ENCODE data around the gene MTA3.

The MTA3 gene

DNA sequence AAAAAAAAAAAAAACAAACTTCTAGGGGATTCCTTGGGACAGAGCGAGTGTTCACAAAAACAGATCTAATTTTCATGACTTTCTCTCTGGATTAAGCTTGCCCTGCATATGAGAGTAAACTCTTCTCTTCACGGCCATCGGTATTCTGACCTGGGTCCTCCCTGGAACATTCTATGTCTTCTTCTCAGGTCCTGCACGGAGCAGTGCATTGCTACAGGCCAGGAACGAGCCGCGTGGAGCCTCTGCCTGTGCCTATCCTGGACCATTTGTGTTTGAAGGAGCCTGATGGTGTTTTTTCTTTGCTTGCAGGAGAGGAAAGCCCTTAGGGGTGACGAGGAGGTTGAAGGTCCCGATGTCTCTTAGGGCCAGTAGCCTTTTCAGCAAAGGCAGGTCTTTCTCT, 197.3 kb downstream of the MTA3 start:
- DNase-seq = no peak

DNA sequence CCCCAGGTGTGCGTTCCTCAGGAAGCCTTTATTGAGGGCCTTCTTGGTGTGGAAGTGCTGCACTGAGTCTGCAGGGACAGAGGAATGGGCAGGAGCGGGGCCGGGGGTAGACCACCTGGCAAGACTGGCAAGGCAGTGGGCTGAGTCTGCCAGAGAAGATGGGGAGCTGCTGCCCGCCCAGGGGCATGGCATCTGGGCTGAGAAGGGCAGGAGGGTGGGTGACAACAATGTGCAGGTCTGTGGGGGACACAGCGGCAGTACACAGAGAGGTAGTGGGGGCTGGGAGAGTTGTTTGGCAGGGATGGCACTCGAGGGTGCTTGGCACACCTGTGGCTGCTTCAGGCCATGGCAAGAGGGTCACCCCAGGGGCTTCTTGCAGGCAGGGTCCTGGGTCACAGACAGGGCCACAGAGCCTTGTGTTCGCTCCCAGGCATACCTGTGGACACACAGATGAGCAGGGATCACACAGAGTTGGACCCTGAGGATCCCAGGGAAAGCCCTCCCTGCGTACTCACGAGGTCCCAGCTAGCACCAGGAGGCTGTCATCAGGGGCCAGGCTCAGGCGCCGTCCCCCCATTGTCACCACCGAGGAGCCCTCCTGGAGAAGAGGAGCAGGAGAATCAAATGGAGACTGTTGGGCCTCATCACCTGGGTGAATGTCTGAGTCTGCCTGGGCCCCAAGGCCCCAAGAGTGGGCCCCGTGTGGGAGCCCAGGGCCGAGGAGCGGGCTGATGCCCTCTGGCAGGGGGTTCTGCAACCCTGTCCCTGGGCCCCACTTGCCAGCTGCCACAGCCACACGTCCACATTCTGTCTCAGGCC, 198.9 kb downstream of the MTA3 start:
- no peak for DNase-seq

GRCh38 chr2:42767899-42768705, 199.7 kb downstream of the MTA3 start:
- DNase-seq = no peak

DNA sequence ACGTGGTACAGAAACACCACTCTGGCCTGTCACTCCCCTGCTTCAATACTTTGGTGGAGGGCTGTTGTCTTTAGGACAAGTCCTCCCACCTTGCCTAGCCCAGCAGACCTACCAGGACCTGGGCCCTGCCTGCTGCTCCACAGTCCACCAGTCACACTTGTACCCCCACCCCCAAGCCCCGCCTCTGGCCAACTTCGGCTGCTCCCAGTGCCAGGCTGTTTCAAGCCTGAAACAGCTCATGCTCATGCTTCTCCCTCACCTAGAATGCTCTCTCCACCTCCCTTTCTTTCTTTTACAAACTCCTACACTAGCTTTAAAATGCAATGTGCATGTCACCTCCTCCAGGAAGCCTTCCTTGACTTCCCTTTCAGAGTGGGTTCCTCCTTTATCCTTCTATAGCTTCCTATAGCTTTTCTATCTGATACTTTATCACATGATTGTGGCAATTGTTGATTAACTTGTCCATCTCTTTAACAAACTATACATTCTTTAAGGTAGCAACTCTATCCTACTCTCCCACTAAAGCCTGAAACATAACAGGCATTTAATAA, 200.3 kb downstream of the MTA3 start:
- DNase-seq = no peak

GRCh38 chr2:42769583-42770287, 201.3 kb downstream of the MTA3 start:
- no peak for DNase-seq

DNA sequence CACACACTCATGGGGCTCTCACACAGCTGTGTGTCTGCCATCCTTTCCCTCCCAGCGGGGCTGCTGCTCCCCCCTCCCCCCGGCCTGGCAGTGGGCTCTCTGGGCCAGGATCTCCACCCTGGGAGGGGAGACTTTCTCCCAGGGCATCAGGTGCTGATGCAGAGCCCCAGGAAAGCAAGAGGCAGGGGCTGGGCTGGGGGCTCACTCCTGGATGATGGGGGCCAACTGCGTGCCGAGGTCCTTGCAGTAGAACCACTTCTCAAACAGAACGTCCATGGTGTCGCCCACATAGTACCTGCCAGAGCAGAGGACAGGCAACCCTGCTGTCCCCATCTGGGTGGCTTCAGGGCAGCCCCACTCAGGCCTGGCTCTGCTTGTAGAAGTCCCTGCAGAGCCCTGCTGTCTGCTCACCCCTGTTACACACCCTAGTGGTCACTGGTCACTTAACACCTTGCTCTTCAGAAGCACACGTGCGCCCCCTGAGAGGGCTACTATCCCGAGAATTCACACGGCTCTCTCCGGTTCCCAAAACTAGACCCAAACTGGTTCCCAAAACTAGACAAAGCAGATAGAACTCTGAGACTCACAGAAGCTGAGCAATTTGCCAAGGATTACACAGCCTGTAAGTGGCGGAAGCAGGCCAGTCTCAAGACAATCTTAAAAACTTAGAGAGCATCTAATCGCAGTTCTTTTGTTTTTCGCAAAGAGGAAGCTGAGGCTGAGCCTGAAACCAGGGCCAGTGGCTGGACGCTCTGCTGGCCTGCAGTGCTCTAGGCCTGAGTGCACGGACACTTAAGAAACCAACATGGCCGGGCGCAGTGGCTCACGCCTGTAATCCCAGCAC, 202.1 kb downstream of the MTA3 start:
- DNase-seq = peak; percentile 17

DNA sequence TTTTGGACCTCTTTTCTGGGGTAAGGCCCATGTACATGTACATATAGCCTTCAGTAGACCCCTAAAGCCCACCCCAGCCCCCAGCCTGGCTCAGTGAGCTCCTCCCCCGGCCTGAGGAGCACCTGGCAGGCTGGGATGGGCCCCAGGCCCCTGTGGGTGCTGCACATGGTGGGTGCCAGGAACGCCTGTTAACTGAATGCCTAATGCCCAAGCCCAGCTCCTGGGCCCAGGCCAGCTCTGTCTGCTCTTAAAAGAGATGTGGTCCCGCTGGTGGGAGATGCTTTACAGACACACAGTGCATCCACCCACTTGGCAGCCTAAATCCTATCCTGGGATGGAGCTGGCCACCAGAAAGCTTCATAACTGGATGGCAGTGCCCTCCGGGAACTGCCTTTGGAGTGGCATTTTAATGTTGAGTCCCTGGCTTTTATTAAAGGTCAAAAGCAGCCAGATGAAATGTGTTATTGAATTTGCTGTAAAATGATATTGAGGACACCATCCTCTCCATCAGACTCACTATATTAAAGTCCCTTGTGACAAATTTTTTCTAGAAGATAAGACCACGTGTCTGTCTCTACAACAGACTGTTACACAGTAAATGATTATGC, 203.2 kb downstream of the MTA3 start:
- no peak for DNase-seq

DNA sequence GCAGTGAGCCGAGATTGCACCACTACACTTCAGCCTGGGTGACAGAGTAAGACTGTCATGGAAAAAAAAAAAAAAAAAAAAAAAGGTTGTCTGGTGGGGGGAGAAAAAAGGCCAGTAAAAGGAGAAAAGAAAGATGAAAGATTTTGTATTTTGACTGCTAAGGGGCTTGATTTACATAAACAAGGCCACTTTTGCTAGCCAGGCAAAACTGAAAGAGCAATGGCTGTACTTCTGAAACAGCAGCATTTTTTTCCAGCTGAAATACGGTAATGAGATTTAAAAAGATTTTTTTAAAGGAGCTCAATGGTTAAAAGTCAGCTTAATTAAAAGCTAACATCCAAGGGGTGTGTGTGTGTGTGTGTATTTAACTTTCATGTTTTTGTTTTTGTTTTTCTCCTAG, 206.8 kb downstream of the MTA3 start:
- no peak for DNase-seq

DNA sequence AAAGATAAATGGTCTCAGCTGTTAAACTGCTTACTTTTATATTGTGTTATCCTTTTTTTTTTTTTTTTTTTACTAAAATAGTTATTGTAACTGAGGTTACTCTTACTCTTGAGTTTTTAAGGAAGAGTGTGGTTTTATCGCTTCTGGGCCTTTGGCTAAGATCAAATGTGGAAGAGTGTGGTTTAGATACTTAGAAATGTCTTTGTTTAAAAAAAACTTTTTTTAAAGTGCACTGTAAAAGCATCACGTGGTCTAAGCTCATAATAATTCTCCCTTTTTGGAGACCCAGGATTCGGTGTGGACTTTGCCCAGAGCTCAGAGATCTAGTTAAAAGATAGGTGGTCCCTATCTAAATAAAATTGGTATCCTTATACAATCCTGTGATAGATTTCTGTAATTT, 207.4 kb downstream of the MTA3 start:
- no peak for DNase-seq

- no peak for DNase-seq
Observed at GRCh38 chr2:42777883-42778805, 209.7 kb downstream of the MTA3 start.

GRCh38 chr2:42781181-42781580, 212.7 kb downstream of the MTA3 start:
- no peak for DNase-seq

DNA sequence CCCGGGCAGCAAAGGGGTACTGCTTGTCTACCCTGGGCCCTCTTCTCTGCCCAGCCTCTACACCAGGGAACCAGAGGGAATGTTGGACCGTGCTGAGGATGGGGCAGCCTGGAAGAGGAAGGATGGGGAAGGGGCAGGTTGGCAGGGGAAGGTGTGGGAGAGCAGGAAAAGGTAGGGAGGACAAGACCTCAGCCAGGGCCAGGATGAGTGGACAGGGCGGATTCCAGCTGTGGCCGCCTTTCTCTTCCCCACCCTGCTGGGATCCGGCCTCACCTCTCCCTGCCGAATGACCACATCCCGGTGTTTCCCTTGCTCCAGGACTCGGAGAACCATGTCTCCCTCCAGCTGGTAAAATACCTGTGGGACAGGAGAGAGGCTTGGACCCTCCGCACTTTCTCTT, 215.1 kb downstream of the MTA3 start:
- no peak for DNase-seq

DNA sequence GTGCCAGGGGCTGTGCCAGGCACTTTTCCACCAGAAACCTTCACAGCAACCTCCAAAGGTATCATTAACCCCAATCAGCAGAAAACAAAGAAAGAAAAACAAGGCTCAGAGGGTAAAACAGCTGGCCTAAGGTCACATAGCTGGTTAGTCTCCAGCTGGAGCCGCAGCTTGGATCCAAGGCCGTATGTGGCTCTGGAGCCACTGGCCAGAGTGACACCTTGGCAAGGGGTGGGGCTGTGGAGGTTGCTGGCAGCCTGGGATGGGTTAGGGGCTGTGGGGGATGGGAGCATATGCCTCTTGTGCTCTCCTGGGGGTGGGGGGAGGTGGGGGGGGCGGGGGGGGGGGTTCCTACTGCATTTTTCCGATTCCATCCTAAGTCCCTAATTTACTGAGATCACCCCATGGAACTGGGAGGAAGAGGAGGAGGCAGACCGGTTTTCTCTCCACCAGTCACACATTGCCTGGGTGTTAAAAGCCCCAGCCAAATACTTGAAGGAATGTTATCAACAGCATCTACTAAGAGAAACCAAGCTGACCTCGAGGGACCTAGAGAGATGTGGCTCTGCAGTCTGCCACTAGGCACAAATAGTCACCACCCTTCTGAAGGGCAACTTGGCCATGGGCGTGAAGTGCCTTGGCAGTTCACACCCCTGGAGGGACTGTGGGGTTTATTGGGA, 215.9 kb downstream of the MTA3 start:
- no peak for DNase-seq

GRCh38 chr2:42786561-42787345, 218.3 kb downstream of the MTA3 start:
- no peak for DNase-seq

DNA sequence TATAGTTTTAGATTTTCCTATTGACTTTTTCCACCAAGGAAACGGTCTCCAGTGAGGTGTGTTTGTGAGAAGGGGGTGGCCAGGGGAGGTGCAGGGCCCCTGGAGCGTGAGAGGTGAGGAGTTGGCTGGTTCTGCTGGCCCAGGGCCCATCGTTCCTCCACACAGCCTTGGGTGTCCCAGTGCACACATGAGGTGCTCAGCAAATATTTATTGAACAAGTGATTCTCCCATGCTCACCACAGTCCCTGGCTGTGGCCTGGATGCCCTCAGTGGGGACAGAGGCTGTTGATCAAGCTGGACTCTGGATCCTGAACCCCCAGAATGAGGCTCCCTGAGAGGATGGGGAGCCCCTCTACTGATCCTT, 219.0 kb downstream of the MTA3 start:
- no peak for DNase-seq

- no peak for DNase-seq
Observed at GRCh38 chr2:42787788-42788477, 219.5 kb downstream of the MTA3 start.

DNA sequence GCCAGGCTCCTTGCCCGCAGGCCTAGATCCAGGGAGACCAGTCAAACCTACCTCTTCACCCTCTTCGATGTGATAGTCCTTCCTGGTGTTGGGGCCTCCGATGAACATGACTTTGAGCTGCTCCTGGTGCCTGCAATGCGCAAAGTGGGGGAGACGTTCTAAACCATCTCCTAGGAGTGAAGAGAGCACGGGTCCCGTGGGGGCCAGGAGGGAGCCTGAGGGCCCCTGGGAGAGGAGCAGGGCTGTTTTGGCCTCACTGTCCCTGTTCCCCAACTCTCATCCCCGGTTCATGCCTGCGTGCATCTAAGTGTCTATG, 220.0 kb downstream of the MTA3 start:
- no peak for DNase-seq

- DNase-seq = no peak
Observed at GRCh38 chr2:42788882-42789281, 220.4 kb downstream of the MTA3 start.

GRCh38 chr2:42789751-42790150, 221.3 kb downstream of the MTA3 start:
- DNase-seq = no peak
